GM21717 (cell line): ENCODE data around the gene F3.
"Not testable (repeated sequence)": the region's sequence is repeated elsewhere in the genome, so short reads cannot be mapped to it uniquely, and the experiment has no call there.

Experiments used
- ATAC-seq: cut with Tn5 transposase; IDR thresholded peaks from one replicate; pipeline ENCODE4 v1.9.1; 2021; ENCODE audit warnings: mild to moderate bottlenecking, moderate library complexity; ENCODE audit not compliant: unreplicated experiment

F3 gene

GRCh38 chr1:94541246-94542087 lies at the start of gene F3:
TSS of gene F3 (minus strand) at chr1:94541759. CDS start at chr1:94541636, 123 bp downstream.
- peak; percentile 85 for ATAC-seq

GRCh38 chr1:94590203-94591137 lies 48.9 kb upstream of the F3 start:
- ATAC-seq: no peak

GRCh38 chr1:94589728-94590127 lies 48.2 kb upstream of the F3 start:
- no peak for ATAC-seq

- no peak for ATAC-seq
These were observed 41.0 kb upstream of the F3 start for GRCh38 chr1:94582565-94582964.

- ATAC-seq: no peak
These were observed 39.0 kb upstream of the F3 start for GRCh38 chr1:94580367-94581115.

GRCh38 chr1:94579876-94580294 lies 38.3 kb upstream of the F3 start:
- ATAC-seq: no peak

GRCh38 chr1:94578856-94579255 lies 37.3 kb upstream of the F3 start:
- ATAC-seq: no peak

GRCh38 chr1:94573917-94574316 lies 32.4 kb upstream of the F3 start:
- ATAC-seq: not testable (repeated sequence)

- no peak for ATAC-seq
These were observed 31.2 kb upstream of the F3 start for GRCh38 chr1:94572780-94573179.

GRCh38 chr1:94570965-94571364 lies 29.4 kb upstream of the F3 start:
- not testable (repeated sequence) for ATAC-seq

- not testable (repeated sequence) for ATAC-seq
These were observed 27.2 kb upstream of the F3 start for GRCh38 chr1:94568806-94569205.

- ATAC-seq: not testable (repeated sequence)
These were observed 26.5 kb upstream of the F3 start for GRCh38 chr1:94567975-94568607.

GRCh38 chr1:94566436-94566835 lies 24.9 kb upstream of the F3 start:
- ATAC-seq: not testable (repeated sequence)

GRCh38 chr1:94565901-94566300 lies 24.3 kb upstream of the F3 start:
- no peak for ATAC-seq

GRCh38 chr1:94562519-94563260 lies 21.1 kb upstream of the F3 start:
- ATAC-seq: no peak

GRCh38 chr1:94560333-94560732 lies 18.8 kb upstream of the F3 start:
- no peak for ATAC-seq

- ATAC-seq: no peak
These were observed 18.4 kb upstream of the F3 start for GRCh38 chr1:94559921-94560320.

- ATAC-seq: no peak
These were observed 13.5 kb upstream of the F3 start for GRCh38 chr1:94555091-94555490.

GRCh38 chr1:94554580-94554979 lies 13.0 kb upstream of the F3 start:
- no peak for ATAC-seq

GRCh38 chr1:94553931-94554330 lies 12.4 kb upstream of the F3 start:
- ATAC-seq: no peak
